Upper lobe of right lung (tissue), 1 donor: ENCODE data around the gene NBPF1. TPM values are rescaled to one million over a fixed set of nuclear protein-coding genes. Genes with fewer than 3 reads are reported as not detected.
A peak's percentile ranks its signal among the peaks of the same experiment; 100 is the strongest.
"Not testable (repeated sequence)": the region's sequence is repeated elsewhere in the genome, so short reads cannot be mapped to it uniquely, and the experiment has no call there.

ENCODE experiments used
- ATAC-seq: fragments of 200-7000 bp; cut with Tn5 transposase; one replicate; pipeline ENCODE4 v1.9.1; 2020; ENCODE audit warnings: mild to moderate bottlenecking, moderate library complexity
- DNase-seq: peaks from one replicate; pipeline ENCODE4 v3.0.0-alpha.2; 2020
- H3K27ac ChIP-seq: fragments of 200-600 bp; one replicate; pipeline ENCODE4 v1.8.0; 2022
- H3K27me3 ChIP-seq: fragments of 200-600 bp; one replicate; pipeline ENCODE4 v1.8.0; 2022; ENCODE audit warnings: mild to moderate bottlenecking
- H3K36me3 ChIP-seq: fragments of 200-600 bp; one replicate; pipeline ENCODE4 v1.8.0; 2022
- H3K4me1 ChIP-seq: fragments of 200-600 bp; one replicate; pipeline ENCODE4 v1.8.0; 2022
- H3K4me3 ChIP-seq: fragments of 200-600 bp; one replicate; pipeline ENCODE4 v1.8.0; 2022; ENCODE audit warnings: mild to moderate bottlenecking
- H3K9me3 ChIP-seq: fragments of 200-600 bp; one replicate; pipeline ENCODE4 v1.8.0; 2022
- CTCF ChIP-seq: fragments of 200-600 bp; IDR thresholded peaks from one replicate; pipeline ENCODE4 v1.8.0; 2022; ENCODE audit warnings: antibody characterized with exemption
- intact Hi-C: fragments of 100-400 bp; cut with DNase I; formaldehyde crosslinking; loops from one replicate; pipeline ENCODE4 v1.11.0; 2022
- long read RNA-seq: library from polyadenylated mRNA; unstranded; transcript quantifications from one replicate; pipeline ENCODE4 v2.0.0, GENCODE V29; 2021
- total RNA-seq: library from RNA; stranded (reverse); fragmentation: NEBNext Ultra II Directional; extraction: Animal tissue kit (Norgen Biotek cat#: 25700); gene quantifications from one replicate; pipeline ENCODE4 v1.2.1, GENCODE V29; 2021
- donor health status: DM: no; HTN: yes; CAD: no; lungs with severe emphysema.

NBPF1 gene
- 31.2 TPM for total RNA-seq
- long read RNA-seq, partial matches to known transcripts = 0 of 11 reads
- long read RNA-seq, other reads (novel, unspliced or antisense) = 6 of 11 reads

DNA sequence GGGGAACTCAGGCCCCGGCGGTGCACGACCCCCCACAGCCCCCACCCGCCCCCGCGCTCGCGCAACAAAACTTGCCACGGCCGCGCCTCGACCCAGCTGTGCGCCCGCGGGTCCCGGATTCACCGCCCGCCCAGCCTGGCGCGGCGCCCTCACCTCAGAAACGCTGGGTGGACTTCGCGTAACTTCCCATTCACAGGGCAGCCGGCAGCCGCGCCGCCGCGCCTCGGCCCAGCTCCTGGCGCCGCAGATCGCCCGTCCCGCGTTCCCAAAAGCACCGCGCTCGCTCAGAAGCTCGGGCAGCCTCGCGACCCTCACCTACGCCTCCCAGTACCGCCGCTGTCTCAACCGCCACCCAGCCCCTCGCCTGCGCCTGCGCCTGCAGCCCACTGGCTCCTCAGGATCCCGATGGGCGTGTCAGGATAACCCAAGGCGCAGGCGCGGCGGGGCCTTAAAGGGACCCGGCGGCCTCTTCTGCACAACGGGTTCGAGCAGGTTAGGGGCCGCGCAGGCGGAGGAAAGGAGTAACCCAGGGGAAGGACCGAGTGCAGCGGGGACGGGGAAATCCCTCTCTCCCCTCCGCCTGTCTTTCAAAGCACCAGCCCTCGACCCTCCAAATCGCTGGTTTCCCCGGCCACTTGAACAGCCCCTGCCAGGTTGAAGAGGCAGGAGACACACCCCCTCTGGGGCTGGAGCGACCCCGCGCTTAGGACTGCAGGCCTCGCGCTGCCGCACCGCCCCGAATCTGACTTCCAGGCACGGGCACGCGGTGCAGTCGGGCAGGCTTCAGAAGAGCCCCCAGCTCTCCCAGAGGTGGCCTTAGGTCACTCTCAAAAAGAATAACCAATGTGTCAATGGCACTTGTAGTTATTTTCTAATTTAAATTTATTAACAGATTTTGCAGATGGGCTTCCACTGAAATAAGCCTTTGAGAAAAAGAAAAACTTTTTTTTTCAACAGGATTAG is at the start of gene NBPF1:
Gene NBPF1 (minus strand): TSS at position 380 of the 963 bp plus-strand sequence.
- Histone ChIP-seq H3K27me3 (no peaks in the 10 kb centered on the region), H3K4me1 (peaks cover 16% of the 10 kb centered on the region), H3K36me3 (peaks cover 17% of the 10 kb centered on the region), H3K27ac (peak within 1 kb of the TSS; percentile 21), H3K9me3 (no peaks in the 10 kb centered on the region), H3K4me3 (peak within 1 kb of the TSS; percentile 65)
- no peak for TF ChIP-seq CTCF
- DNase-seq = peak; percentile 98
- intact Hi-C loops = no loop called here
- ATAC-seq = peak; percentile 98

DNA sequence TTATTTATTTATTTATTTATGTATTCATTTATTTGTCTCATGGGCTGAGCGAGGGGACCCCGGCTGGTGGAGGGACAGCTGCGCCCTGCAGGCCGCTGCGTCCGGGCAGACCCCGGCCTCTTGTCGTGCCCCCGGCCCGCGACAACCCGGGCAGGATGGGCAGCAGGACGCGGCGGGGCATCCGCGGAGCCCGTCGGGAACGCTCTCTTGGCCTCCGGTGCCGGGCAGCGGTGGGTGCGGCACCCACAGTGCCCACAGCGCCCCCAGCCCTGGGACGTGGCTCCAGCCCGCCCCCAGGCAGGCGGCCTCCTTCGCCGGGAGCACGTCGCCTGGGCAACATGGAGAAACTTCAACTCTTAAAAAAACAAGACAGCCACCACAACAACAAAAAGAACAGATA is 44.9 kb upstream of the NBPF1 start:
- H3K36me3 ChIP-seq, H3K9me3 ChIP-seq, DNase-seq, H3K4me1 ChIP-seq, H3K27me3 ChIP-seq, intact Hi-C loops, H3K27ac ChIP-seq, H3K4me3 ChIP-seq: not testable (repeated sequence)
- peak; percentile 64 for ATAC-seq

GRCh38 chr1:16656981-16657683 is 43.8 kb upstream of the NBPF1 start:
- H3K36me3 ChIP-seq, H3K9me3 ChIP-seq, H3K27me3 ChIP-seq, DNase-seq, H3K4me3 ChIP-seq, H3K4me1 ChIP-seq, intact Hi-C loops, H3K27ac ChIP-seq: not testable (repeated sequence)
- ATAC-seq = peak; percentile 53

DNA sequence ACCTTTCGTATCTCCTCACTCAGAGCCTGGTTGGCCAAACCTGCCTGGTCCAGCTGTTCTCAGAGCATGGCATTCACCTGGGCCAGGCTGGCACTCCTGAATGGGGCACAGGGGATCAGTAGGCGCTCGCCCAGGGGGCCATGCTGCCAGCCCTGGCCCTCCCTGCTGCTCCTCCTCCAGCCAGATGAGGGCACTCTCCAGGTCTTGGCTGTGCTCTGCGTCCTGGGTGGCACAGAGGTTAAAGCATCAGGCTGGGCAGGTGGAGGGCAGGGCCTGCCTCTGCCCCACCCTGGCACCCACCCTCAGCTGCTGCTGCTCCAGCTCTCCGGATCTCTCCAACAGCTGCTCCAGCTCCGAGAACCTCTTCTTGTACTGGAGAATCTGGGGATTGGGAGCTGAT is 43.2 kb upstream of the NBPF1 start:
- H3K27ac ChIP-seq, DNase-seq, H3K4me3 ChIP-seq, H3K27me3 ChIP-seq, H3K4me1 ChIP-seq, H3K9me3 ChIP-seq, H3K36me3 ChIP-seq, intact Hi-C loops: not testable (repeated sequence)
- ATAC-seq = peak; percentile 75

DNA sequence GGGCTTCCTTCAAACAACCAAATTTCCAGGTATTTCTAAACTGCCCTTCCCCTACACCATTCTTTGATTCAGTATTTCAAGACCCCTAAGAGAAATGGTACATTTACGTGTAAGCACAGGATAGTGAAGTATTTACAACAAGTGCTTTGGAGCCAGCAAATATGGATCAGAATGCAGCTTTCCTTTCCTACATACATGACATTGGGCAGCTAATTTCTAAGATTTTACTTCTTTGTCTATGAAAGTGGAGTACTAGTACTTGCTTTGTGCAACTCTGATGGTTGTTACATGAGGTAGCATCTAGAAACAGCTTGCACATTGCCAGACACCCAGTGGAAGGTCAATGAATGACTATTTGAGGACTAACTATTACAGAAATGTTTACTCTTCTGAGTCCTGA is 38.2 kb upstream of the NBPF1 start:
- H3K27me3 ChIP-seq = not testable (repeated sequence)

GRCh38 chr1:16649960-16650359 is 36.6 kb upstream of the NBPF1 start:
- intact Hi-C loops, H3K9me3 ChIP-seq, ATAC-seq, H3K36me3 ChIP-seq, H3K4me1 ChIP-seq, H3K27me3 ChIP-seq, H3K4me3 ChIP-seq, DNase-seq, H3K27ac ChIP-seq: not testable (repeated sequence)

More for the DNA sequence above, 38.2 kb upstream of the NBPF1 start:
- intact Hi-C loops, ATAC-seq, H3K36me3 ChIP-seq, H3K4me3 ChIP-seq, H3K4me1 ChIP-seq, DNase-seq, H3K27ac ChIP-seq, H3K9me3 ChIP-seq: not testable (repeated sequence)

DNA sequence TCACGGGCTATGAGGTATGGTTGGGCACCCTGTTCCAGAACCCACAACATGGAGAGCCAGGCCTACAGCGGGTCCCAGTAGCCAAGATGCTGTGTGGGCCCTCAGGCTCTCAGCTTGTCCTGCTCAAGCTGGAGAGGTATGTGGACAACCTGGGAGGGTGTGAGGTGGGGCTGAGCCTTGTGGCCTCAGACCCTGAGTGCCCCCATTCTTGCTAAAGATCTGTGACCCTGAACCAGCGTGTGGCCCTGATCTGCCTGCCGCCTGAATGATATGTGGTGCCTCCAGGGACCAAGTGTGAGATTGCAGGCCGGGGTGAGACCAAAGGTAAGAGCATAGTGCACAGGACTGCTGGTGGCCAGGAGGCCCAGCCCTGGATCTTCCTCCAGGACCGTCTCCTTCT is 36.0 kb upstream of the NBPF1 start:
- ATAC-seq, H3K36me3 ChIP-seq, H3K27me3 ChIP-seq, H3K4me3 ChIP-seq, intact Hi-C loops, H3K27ac ChIP-seq, H3K4me1 ChIP-seq, H3K9me3 ChIP-seq: not testable (repeated sequence)
- DNase-seq = peak; percentile 67

- peak; percentile 61 for DNase-seq
- H3K27me3 ChIP-seq, H3K36me3 ChIP-seq, ATAC-seq, H3K4me1 ChIP-seq, H3K4me3 ChIP-seq, H3K9me3 ChIP-seq, H3K27ac ChIP-seq, intact Hi-C loops: not testable (repeated sequence)
Measured at GRCh38 chr1:16648756-16649155, 35.4 kb upstream of the NBPF1 start.

- Histone ChIP-seq H3K4me1 (peaks cover 14% of the 10 kb centered on the region), H3K4me3 (peak overlapping the region; percentile 14)
- DNase-seq = peak; percentile 68
- intact Hi-C loops, H3K9me3 ChIP-seq, ATAC-seq, H3K27me3 ChIP-seq, H3K27ac ChIP-seq, H3K36me3 ChIP-seq: not testable (repeated sequence)
Measured at GRCh38 chr1:16648250-16648649, 34.9 kb upstream of the NBPF1 start.

DNA sequence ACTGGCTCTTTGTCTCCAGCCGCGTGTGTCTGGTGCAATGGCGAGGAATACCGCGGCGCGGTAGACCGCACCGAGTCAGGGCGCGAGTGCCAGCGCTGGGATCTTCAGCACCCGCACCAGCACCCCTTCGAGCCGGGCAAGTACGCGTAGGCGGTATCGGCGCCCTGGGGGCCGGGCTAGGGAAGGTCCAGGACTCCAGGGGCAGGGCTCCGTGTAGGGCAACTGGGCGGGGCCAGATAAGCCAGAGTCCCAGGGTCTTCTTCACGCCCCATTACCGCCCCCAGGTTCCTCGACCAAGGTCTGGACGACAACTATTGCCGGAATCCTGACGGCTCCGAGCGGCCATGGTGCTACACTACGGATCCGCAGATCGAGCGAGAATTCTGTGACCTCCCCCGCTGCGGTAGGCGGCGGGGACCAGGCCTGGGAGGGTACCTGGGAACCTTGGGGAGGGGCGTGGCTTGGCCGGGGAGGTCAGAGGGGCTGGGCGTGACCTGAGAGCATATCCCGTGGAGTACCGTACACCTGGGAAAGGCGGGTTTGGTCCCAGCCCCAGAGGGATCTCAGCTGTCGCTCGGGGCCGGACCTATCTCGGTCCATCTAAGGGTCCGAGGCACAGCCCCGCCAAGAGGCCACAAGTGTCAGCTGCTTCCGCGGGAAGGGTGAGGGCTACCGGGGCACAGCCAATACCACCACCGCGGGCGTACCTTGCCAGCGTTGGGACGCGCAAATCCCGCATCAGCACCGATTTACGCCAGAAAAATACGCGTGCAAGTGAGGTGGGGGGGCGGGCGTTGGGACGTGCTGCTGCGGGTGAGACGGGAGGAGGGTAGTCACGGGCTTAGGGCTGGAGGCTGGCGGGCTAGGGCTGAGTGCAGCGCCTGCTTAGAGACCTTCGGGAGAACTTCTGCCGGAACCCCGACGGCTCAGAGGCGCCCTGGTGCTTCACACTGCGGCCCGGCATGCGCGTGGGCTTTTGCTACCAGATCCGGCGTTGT is 34.1 kb upstream of the NBPF1 start:
- DNase-seq (peak; percentile 77), ATAC-seq (peak; percentile 75)
- Histone ChIP-seq H3K4me3 (peak overlapping the region; percentile 25), H3K4me1 (peaks cover 22% of the 10 kb centered on the region)
- H3K27me3 ChIP-seq, intact Hi-C loops, H3K9me3 ChIP-seq, H3K36me3 ChIP-seq, H3K27ac ChIP-seq: not testable (repeated sequence)

- H3K27me3 ChIP-seq = not testable (repeated sequence)
Measured at GRCh38 chr1:16646716-16647115, 33.4 kb upstream of the NBPF1 start.

GRCh38 chr1:16646061-16646664 is 32.8 kb upstream of the NBPF1 start:
- H3K4me1 ChIP-seq = peaks cover 29% of the 10 kb centered on the region
- ATAC-seq, H3K27ac ChIP-seq, H3K36me3 ChIP-seq, intact Hi-C loops, H3K9me3 ChIP-seq, H3K4me3 ChIP-seq, H3K27me3 ChIP-seq: not testable (repeated sequence)
- peak; percentile 66 for DNase-seq

More at GRCh38 chr1:16646716-16647115, 33.4 kb upstream of the NBPF1 start:
- H3K4me1 ChIP-seq = peaks cover 29% of the 10 kb centered on the region
- H3K9me3 ChIP-seq, ATAC-seq, DNase-seq, H3K27ac ChIP-seq, H3K36me3 ChIP-seq, intact Hi-C loops, H3K4me3 ChIP-seq: not testable (repeated sequence)
